ENCODE results near the gene UBALD2.
A peak's percentile ranks its signal among the peaks of the same experiment; 100 is the strongest.
"Not testable (repeated sequence)": the region's sequence is repeated elsewhere in the genome, so short reads cannot be mapped to it uniquely, and the experiment has no call there.

Gene UBALD2

GRCh38 chr17:76246080-76247066, 18.8 kb upstream of the UBALD2 start:
- DNase-seq (ENCODE audit: low spot score): no peak

- no peak for DNase-seq (ENCODE audit: low spot score)
Observed at GRCh38 chr17:76247304-76247703, 17.8 kb upstream of the UBALD2 start.

GRCh38 chr17:76248013-76248782, 16.9 kb upstream of the UBALD2 start:
- DNase-seq (ENCODE audit: low spot score): no peak

GRCh38 chr17:76250141-76250540, 15.0 kb upstream of the UBALD2 start:
- no peak for DNase-seq (ENCODE audit: low spot score)

- DNase-seq (ENCODE audit: low spot score): no peak
Observed at GRCh38 chr17:76251478-76252039, 13.6 kb upstream of the UBALD2 start.

- DNase-seq (ENCODE audit: low spot score): no peak
Observed at GRCh38 chr17:76252040-76252954, 12.9 kb upstream of the UBALD2 start.

GRCh38 chr17:76252967-76253766, 12.0 kb upstream of the UBALD2 start:
- not testable (repeated sequence) for DNase-seq (ENCODE audit: low spot score)

GRCh38 chr17:76253841-76254240, 11.3 kb upstream of the UBALD2 start:
- no peak for DNase-seq (ENCODE audit: low spot score)

GRCh38 chr17:76254275-76254674, 10.9 kb upstream of the UBALD2 start:
- DNase-seq (ENCODE audit: low spot score): no peak

GRCh38 chr17:76255801-76256429, 9.2 kb upstream of the UBALD2 start:
- DNase-seq (ENCODE audit: low spot score): no peak

GRCh38 chr17:76256430-76257050, 8.6 kb upstream of the UBALD2 start:
- not testable (repeated sequence) for DNase-seq (ENCODE audit: low spot score)

GRCh38 chr17:76260220-76260619, 4.9 kb upstream of the UBALD2 start:
- DNase-seq (ENCODE audit: low spot score): no peak

- no peak for DNase-seq (ENCODE audit: low spot score)
Observed at GRCh38 chr17:76260669-76261068, 4.5 kb upstream of the UBALD2 start.

- peak; percentile 57 for DNase-seq (ENCODE audit: low spot score)
Observed at GRCh38 chr17:76261421-76262215, 3.5 kb upstream of the UBALD2 start.

GRCh38 chr17:76262732-76263344, 2.3 kb upstream of the UBALD2 start:
- no peak for DNase-seq (ENCODE audit: low spot score)

- DNase-seq (ENCODE audit: low spot score): no peak
Observed at GRCh38 chr17:76263896-76264295, 1.3 kb upstream of the UBALD2 start.

GRCh38 chr17:76264425-76264754, 758 bp upstream of the UBALD2 start:
- DNase-seq (ENCODE audit: low spot score): no peak

- peak; percentile 47 for DNase-seq (ENCODE audit: low spot score)
Observed at GRCh38 chr17:76265624-76266243, 586 bp downstream of the UBALD2 start.

Measured in Ammon's horn (tissue), 1 donor.